HEK293 (cell line): Measurements from ENCODE around the gene RFXAP.

Experiments used
- CTCF ChIP-seq: fragments of 450-650 bp; formaldehyde crosslinking; IDR thresholded peaks from 2 replicates; pipeline ENCODE4 v1.5.1; 2016; ENCODE audit warnings: missing biosample characterization, missing genetic modification characterization
- TCF7L2 ChIP-seq: IDR thresholded peaks from 2 replicates; pipeline ENCODE4 v1.6.1; 2011; ENCODE audit warnings: low read depth, mild to moderate bottlenecking, inconsistent platforms, low read length, moderate library complexity, borderline replicate concordance
- ZBTB7A ChIP-seq: fragments of 450-650 bp; formaldehyde crosslinking; IDR thresholded peaks from 2 replicates; pipeline ENCODE4 v1.5.1; 2016; ENCODE audit warnings: low read depth, missing biosample characterization, missing genetic modification characterization
- ZFP37 ChIP-seq: fragments of 450-650 bp; formaldehyde crosslinking; IDR thresholded peaks from 2 replicates; pipeline ENCODE4 v1.5.1; 2016; ENCODE audit warnings: missing biosample characterization, missing genetic modification characterization
- ZSCAN16 ChIP-seq: fragments of 450-650 bp; formaldehyde crosslinking; IDR thresholded peaks from 2 replicates; pipeline ENCODE4 v1.5.1; 2016; ENCODE audit warnings: missing biosample characterization, missing genetic modification characterization

GRCh38 chr13:36787181-36787580 lies 31.8 kb upstream of the RFXAP start:
- TF ChIP-seq CTCF (tag by site-specific recombination): no peak
- no peak for TF ChIP-seq TCF7L2
- no peak for TF ChIP-seq ZSCAN16 (tag by site-specific recombination)
- no peak for TF ChIP-seq ZFP37
- no peak for TF ChIP-seq ZBTB7A
